GM12892 (cell line): Measurements from ENCODE around the gene DDX31.

Source experiments
- POLR2A ChIP-seq: IDR thresholded peaks from 2 replicates; pipeline ENCODE4 v1.6.1; 2011; ENCODE audit warnings: low read depth, low read length, control low read depth
- POLR2AphosphoS5 ChIP-seq: IDR thresholded peaks from 2 replicates; pipeline ENCODE4 v1.6.1; 2011; ENCODE audit warnings: low read depth, low read length, control low read depth

DNA sequence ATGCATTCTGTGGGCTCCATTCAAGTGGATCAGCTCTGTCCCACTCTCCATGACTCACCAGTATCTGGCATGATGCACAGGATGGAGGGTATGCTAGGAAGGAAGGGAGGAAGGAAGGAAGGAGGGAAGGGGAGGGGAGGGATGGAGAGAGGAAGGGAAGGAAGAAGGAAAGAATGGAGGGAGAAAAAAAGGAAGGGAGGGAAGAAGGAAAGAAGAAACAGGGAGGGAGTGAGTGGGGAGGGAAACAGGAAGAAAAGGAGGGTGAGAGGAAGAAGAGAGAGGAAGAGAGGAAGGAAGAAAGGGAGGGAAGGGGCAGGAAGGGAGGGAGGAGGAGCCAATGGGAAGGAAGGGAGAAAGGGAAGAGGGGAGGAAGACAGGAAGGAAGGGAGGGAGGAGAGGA is 92.7 kb downstream of the DDX31 start:
- TF ChIP-seq POLR2A (no peak), POLR2AphosphoS5 (no peak)
